Karpas-422 (cell line): ENCODE data around the gene DNAJC6. TPM values are rescaled to one million over a fixed set of nuclear protein-coding genes. Genes with fewer than 3 reads are reported as not detected.

Experiments used
- DNase-seq: peaks from one replicate; pipeline ENCODE4 v3.0.0-alpha.2; 2015
- H2AFZ ChIP-seq: fragments of 200-600 bp; sonication (generic); 2 replicates; pipeline ENCODE4 v1.6.1; 2014; ENCODE audit warnings: antibody characterized with exemption, low read length, mixed read lengths
- H3K27ac ChIP-seq: fragments of 200-600 bp; sonication (generic); 2 replicates; pipeline ENCODE4 v1.5.1; 2014; ENCODE audit warnings: mild to moderate bottlenecking, low read length, moderate library complexity
- H3K27me3 ChIP-seq: fragments of 200-600 bp; sonication (generic); 2 replicates; pipeline ENCODE4 v1.6.1; 2014; ENCODE audit warnings: low read length, mixed read lengths
- H3K36me3 ChIP-seq: fragments of 200-600 bp; sonication (generic); 2 replicates; pipeline ENCODE4 v1.6.1; 2014; ENCODE audit warnings: low read length, mixed read lengths; ENCODE audit not compliant: insufficient read depth
- H3K4me1 ChIP-seq: fragments of 200-600 bp; sonication (generic); 2 replicates; pipeline ENCODE4 v1.6.1; 2014; ENCODE audit warnings: mild to moderate bottlenecking, low read length, mixed read lengths
- H3K4me2 ChIP-seq: fragments of 200-600 bp; sonication (generic); 2 replicates; pipeline ENCODE4 v1.6.1; 2014; ENCODE audit warnings: low read length, low read depth, mild to moderate bottlenecking; ENCODE audit not compliant: poor library complexity, severe bottlenecking
- H3K4me3 ChIP-seq: fragments of 200-600 bp; sonication (generic); 2 replicates; pipeline ENCODE4 v1.5.1; 2014; ENCODE audit warnings: mild to moderate bottlenecking, antibody characterized with exemption, low read length, mixed read lengths
- H3K79me2 ChIP-seq: fragments of 200-600 bp; sonication (generic); 2 replicates; pipeline ENCODE4 v1.6.1; 2014; ENCODE audit warnings: mild to moderate bottlenecking, low read length, mixed read lengths
- H3K9ac ChIP-seq: fragments of 200-600 bp; sonication (generic); 2 replicates; pipeline ENCODE4 v1.6.0; 2014; ENCODE audit warnings: low read length
- H3K9me2 ChIP-seq: fragments of 200-600 bp; sonication (generic), shearing (Covaris generic); replicated peaks from 2 replicates; pipeline ENCODE4 v1.6.0; 2014; ENCODE audit warnings: mild to moderate bottlenecking, low read length, moderate library complexity; ENCODE audit not compliant: insufficient read depth
- H3K9me3 ChIP-seq: fragments of 300-700, 200-600 bp; sonication (generic); 2 replicates; pipeline ENCODE4 v1.6.1; 2014; ENCODE audit warnings: low read length, mixed read lengths
- H4K20me1 ChIP-seq: fragments of 200-600 bp; sonication (generic); 2 replicates; pipeline ENCODE4 v1.6.1; 2014; ENCODE audit warnings: mild to moderate bottlenecking, antibody characterized with exemption, low read length, low read depth; ENCODE audit not compliant: insufficient read depth
- total RNA-seq: library from RNA; depleted of rRNA; stranded (reverse); fragments of >200 nt; shearing (Covaris generic); gene quantifications from 2 replicates; pipeline ENCODE4 v1.2.3, GENCODE V29; 2014; ENCODE audit warnings: low replicate concordance

DNAJC6 gene
- total RNA-seq, 1 experiment from 2014 or later: 0.37 TPM

- H3K27me3 ChIP-seq: no peaks in the 10 kb centered on the region
- H3K4me3 ChIP-seq: no peak overlapping the region
- H3K4me2 ChIP-seq: no peak overlapping the region
- no peaks in the 10 kb centered on the region for H4K20me1 ChIP-seq
- H3K9ac ChIP-seq: no peak overlapping the region
- H3K4me1 ChIP-seq: no peaks in the 10 kb centered on the region
- no peak for DNase-seq
- H3K9me2 ChIP-seq: no peaks in the 10 kb centered on the region
- H3K9me3 ChIP-seq: no peaks in the 10 kb centered on the region
- H3K79me2 ChIP-seq: no peaks in the 10 kb centered on the region
- H2AFZ ChIP-seq: no peak overlapping the region
- H3K36me3 ChIP-seq: no peaks in the 10 kb centered on the region
- no peak overlapping the region for H3K27ac ChIP-seq
Measured at GRCh38 chr1:65311760-65312159, 2.4 kb downstream of the DNAJC6 start.

GRCh38 chr1:65316233-65316632, 6.9 kb downstream of the DNAJC6 start:
- H4K20me1 ChIP-seq: no peaks in the 10 kb centered on the region
- no peaks in the 10 kb centered on the region for H3K9me2 ChIP-seq
- DNase-seq: no peak
- no peaks in the 10 kb centered on the region for H3K4me1 ChIP-seq
- H3K36me3 ChIP-seq: no peaks in the 10 kb centered on the region
- H3K9ac ChIP-seq: no peak overlapping the region
- H3K27me3 ChIP-seq: no peaks in the 10 kb centered on the region
- no peak overlapping the region for H3K27ac ChIP-seq
- no peak overlapping the region for H2AFZ ChIP-seq
- no peaks in the 10 kb centered on the region for H3K79me2 ChIP-seq
- no peak overlapping the region for H3K4me3 ChIP-seq
- no peak overlapping the region for H3K4me2 ChIP-seq
- no peaks in the 10 kb centered on the region for H3K9me3 ChIP-seq

GRCh38 chr1:65317866-65318653, 8.7 kb downstream of the DNAJC6 start:
- H3K4me3 ChIP-seq: no peak overlapping the region
- no peaks in the 10 kb centered on the region for H4K20me1 ChIP-seq
- H3K79me2 ChIP-seq: no peaks in the 10 kb centered on the region
- H3K4me2 ChIP-seq: no peak overlapping the region
- H3K36me3 ChIP-seq: no peaks in the 10 kb centered on the region
- H3K9me2 ChIP-seq: no peaks in the 10 kb centered on the region
- H2AFZ ChIP-seq: no peak overlapping the region
- H3K27ac ChIP-seq: no peak overlapping the region
- H3K9ac ChIP-seq: no peak overlapping the region
- no peak for DNase-seq
- no peaks in the 10 kb centered on the region for H3K27me3 ChIP-seq
- no peaks in the 10 kb centered on the region for H3K4me1 ChIP-seq
- H3K9me3 ChIP-seq: no peaks in the 10 kb centered on the region

DNA sequence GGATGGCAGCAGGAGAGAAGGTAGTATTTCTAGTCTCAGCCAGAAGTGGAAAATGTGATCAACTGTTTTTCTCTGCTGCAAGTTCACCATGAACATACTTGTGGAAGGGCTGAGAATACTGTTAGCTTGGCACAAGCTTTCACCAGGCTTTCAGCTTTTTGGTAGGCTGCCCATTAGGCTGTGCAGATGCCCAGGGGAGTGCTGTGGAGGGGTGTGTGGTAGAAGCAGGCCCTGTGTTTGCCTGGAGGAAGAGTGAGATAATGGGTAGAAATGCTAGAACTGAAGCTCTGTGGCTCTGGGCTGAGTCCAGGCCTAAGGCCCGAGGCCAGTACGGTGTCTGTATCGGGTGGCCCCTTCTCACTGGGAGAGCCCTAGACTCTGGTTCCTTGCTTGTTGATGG, 9.8 kb downstream of the DNAJC6 start:
- Histone ChIP-seq H4K20me1 (no peaks in the 10 kb centered on the region), H3K4me3 (no peak overlapping the region), H3K9me2 (no peaks in the 10 kb centered on the region), H3K27ac (no peak overlapping the region), H3K9ac (no peak overlapping the region), H2AFZ (no peak overlapping the region), H3K4me1 (no peaks in the 10 kb centered on the region), H3K9me3 (no peaks in the 10 kb centered on the region), H3K4me2 (no peak overlapping the region), H3K36me3 (no peaks in the 10 kb centered on the region), H3K79me2 (no peaks in the 10 kb centered on the region), H3K27me3 (no peaks in the 10 kb centered on the region)
- no peak for DNase-seq

DNA sequence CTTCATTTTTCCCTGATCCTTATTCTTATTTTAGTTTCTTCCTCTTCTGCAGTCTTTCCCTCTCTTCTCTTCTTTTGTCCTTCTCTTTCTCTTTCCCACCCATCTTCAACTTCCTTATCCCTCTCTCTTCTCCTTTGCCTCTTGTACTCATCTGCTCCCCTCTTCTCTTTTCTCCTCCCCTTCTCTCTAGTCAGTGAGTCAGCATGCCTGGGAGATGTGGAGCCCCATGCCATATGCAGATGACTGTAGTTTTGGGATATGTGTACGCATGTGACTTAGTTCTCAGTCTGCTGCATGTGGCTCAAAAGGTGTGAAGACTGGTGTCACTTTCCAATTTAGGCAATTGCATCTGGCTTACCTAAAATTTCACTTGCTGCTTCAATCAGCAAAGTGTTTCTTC, 10.4 kb downstream of the DNAJC6 start:
- DNase-seq: no peak
- Histone ChIP-seq H3K79me2 (no peaks in the 10 kb centered on the region), H3K27ac (no peak overlapping the region)

GRCh38 chr1:65321879-65322278, 12.5 kb downstream of the DNAJC6 start:
- no peak overlapping the region for H3K4me3 ChIP-seq
- no peaks in the 10 kb centered on the region for H3K9me3 ChIP-seq
- no peaks in the 10 kb centered on the region for H3K36me3 ChIP-seq
- no peak overlapping the region for H2AFZ ChIP-seq
- no peak overlapping the region for H3K4me2 ChIP-seq
- no peak overlapping the region for H3K9ac ChIP-seq
- no peak for DNase-seq
- no peaks in the 10 kb centered on the region for H3K9me2 ChIP-seq
- H3K4me1 ChIP-seq: no peaks in the 10 kb centered on the region
- H3K79me2 ChIP-seq: no peaks in the 10 kb centered on the region
- H4K20me1 ChIP-seq: no peaks in the 10 kb centered on the region
- H3K27ac ChIP-seq: no peak overlapping the region
- H3K27me3 ChIP-seq: no peaks in the 10 kb centered on the region

More for the DNA sequence above, 10.4 kb downstream of the DNAJC6 start:
- Histone ChIP-seq H3K36me3 (no peaks in the 10 kb centered on the region), H3K4me2 (no peak overlapping the region), H2AFZ (no peak overlapping the region), H3K9me3 (no peaks in the 10 kb centered on the region), H3K9me2 (no peaks in the 10 kb centered on the region), H3K9ac (no peak overlapping the region), H3K4me3 (no peak overlapping the region), H3K27me3 (no peaks in the 10 kb centered on the region), H3K4me1 (no peaks in the 10 kb centered on the region), H4K20me1 (no peaks in the 10 kb centered on the region)

DNA sequence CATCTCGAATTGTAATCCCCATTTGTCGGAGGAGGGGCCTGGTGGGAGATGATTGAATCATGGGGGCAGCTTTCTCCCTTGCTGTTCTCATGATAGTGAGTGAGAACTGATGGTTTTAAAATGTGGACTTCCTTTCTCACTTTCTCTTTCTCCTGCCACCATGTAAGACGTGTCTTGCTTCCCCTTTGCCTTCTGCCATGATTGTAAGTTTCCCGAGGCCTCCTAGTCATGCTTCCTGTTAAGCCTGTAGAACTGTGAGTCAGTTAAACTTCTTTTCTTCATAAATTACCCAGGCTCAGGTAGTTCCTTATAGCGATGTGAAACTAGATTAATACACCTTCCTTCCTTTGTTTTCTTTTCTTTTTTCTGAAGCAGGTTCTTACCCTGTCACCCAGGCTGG, 13.9 kb downstream of the DNAJC6 start:
- Histone ChIP-seq H3K27ac (no peak overlapping the region), H3K27me3 (no peaks in the 10 kb centered on the region), H3K9me3 (no peaks in the 10 kb centered on the region), H3K4me3 (no peak overlapping the region), H3K9me2 (no peaks in the 10 kb centered on the region), H3K4me1 (no peaks in the 10 kb centered on the region; the same call in 1 of the 2 replicates), H3K9ac (no peak overlapping the region), H2AFZ (no peak overlapping the region), H3K79me2 (no peaks in the 10 kb centered on the region), H3K36me3 (no peaks in the 10 kb centered on the region), H3K4me2 (no peak overlapping the region), H4K20me1 (no peaks in the 10 kb centered on the region)
- no peak for DNase-seq

- no peaks in the 10 kb centered on the region for H3K79me2 ChIP-seq
- no peak overlapping the region for H3K4me2 ChIP-seq
- H3K27ac ChIP-seq: no peak overlapping the region
- H4K20me1 ChIP-seq: no peaks in the 10 kb centered on the region
- no peak overlapping the region for H3K9ac ChIP-seq
- H3K9me2 ChIP-seq: no peaks in the 10 kb centered on the region
- no peaks in the 10 kb centered on the region for H3K9me3 ChIP-seq
- H3K27me3 ChIP-seq: no peaks in the 10 kb centered on the region
- DNase-seq: no peak
- no peak overlapping the region for H2AFZ ChIP-seq
- H3K36me3 ChIP-seq: no peaks in the 10 kb centered on the region
- no peak overlapping the region for H3K4me3 ChIP-seq
- no peaks in the 10 kb centered on the region; the same call in 1 of the 2 replicates for H3K4me1 ChIP-seq
Measured at GRCh38 chr1:65330021-65330420, 20.7 kb downstream of the DNAJC6 start.
